Peyer's patch (tissue), 4 donors: ENCODE measurements around the gene RND1. TPM values are rescaled to one million over a fixed set of nuclear protein-coding genes. Genes with fewer than 3 reads are reported as not detected.
"Not testable (repeated sequence)": the region's sequence is repeated elsewhere in the genome, so short reads cannot be mapped to it uniquely, and the experiment has no call there.

Source experiments
- DNase-seq, 3 donors: peaks; one replicate each; pipeline ENCODE4 v3.0.0-alpha.2; 2017 to 2019
- H3K27ac ChIP-seq, 4 donors: fragments of 200-600 bp; sonication (generic); one replicate each; pipeline ENCODE4 v1.5.1; 2016 to 2019
- H3K27me3 ChIP-seq, 2 donors: fragments of 200-600 bp; sonication (generic); one replicate each; pipeline ENCODE4 v1.5.1; 2019
- H3K36me3 ChIP-seq, 3 donors: fragments of 200-600 bp; sonication (generic); one replicate each; pipeline ENCODE4 v1.5.1; 2016 to 2019
- H3K4me1 ChIP-seq, 4 donors: fragments of 200-600 bp; sonication (generic); one replicate each; pipeline ENCODE4 v1.5.1; 2016 to 2019
- H3K4me3 ChIP-seq, 4 donors: fragments of 200-600 bp; sonication (generic); 1 replicate in 3 of 4; 2 replicates in 1 of 4; pipeline ENCODE4 v1.5.1; 2016 to 2019; ENCODE audit warnings: mild to moderate bottlenecking in 1 of 4
- H3K9me3 ChIP-seq, 4 donors: fragments of 200-600 bp; sonication (generic); one replicate each; pipeline ENCODE4 v1.5.1; 2016 to 2019; ENCODE audit warnings: mild to moderate bottlenecking in 1 of 4
- CTCF ChIP-seq, 6 experiments: fragments of 450-650 bp in 4 of 6; fragments of 200-600 bp in 2 of 6; sonication (generic) in 1 of 6; IDR thresholded peaks; one replicate each; pipeline ENCODE4 v1.5.1; 2017 to 2019; ENCODE audit warnings: antibody characterized with exemption in 6 of 6, mild to moderate bottlenecking in 3 of 6, moderate library complexity in 1 of 6
- POLR2A ChIP-seq, 2 donors: fragments of 450-650 bp; IDR thresholded peaks; one replicate each; pipeline ENCODE4 v1.5.1; 2017; ENCODE audit warnings: antibody characterized with exemption in 2 of 2, mild to moderate bottlenecking in 2 of 2, moderate library complexity in 2 of 2
- total RNA-seq, 4 donors: library from RNA; depleted of rRNA; stranded (reverse); fragments of >200 nt; gene quantifications; one replicate each; pipeline ENCODE4 v1.1.0, GENCODE V29; 2016

RND1 gene
- total RNA-seq, 4 donors from 2014 or later, result 0.80 to 2.2 (median 1.6) TPM; not detected in 1

GRCh38 chr12:48878548-48878947 is 12.9 kb upstream of the RND1 start:
- Histone ChIP-seq H3K9me3 (no peaks in the 10 kb centered on the region), H3K36me3 (no peaks in the 10 kb centered on the region), H3K4me3 (no peak overlapping the region), H3K27me3 (no peaks in the 10 kb centered on the region), H3K4me1 (no peaks in the 10 kb centered on the region), H3K27ac (no peak overlapping the region)
- TF ChIP-seq POLR2A (IDR thresholded peaks at IDR 0.05), result no peak
- no peak for TF ChIP-seq CTCF (IDR thresholded peaks at IDR 0.05)
- DNase-seq, result no peak

GRCh38 chr12:48875944-48876515 is 10.4 kb upstream of the RND1 start:
- H3K27ac ChIP-seq, result no peak overlapping the region
- no peaks in the 10 kb centered on the region for H3K9me3 ChIP-seq
- DNase-seq, result no peak
- no peaks in the 10 kb centered on the region for H3K27me3 ChIP-seq
- no peak overlapping the region for H3K4me3 ChIP-seq
- H3K36me3 ChIP-seq, result no peaks in the 10 kb centered on the region
- TF ChIP-seq POLR2A (IDR thresholded peaks at IDR 0.05), result no peak
- TF ChIP-seq CTCF (IDR thresholded peaks at IDR 0.05), result no peak
- no peaks in the 10 kb centered on the region for H3K4me1 ChIP-seq

- H3K4me3 ChIP-seq, H3K4me1 ChIP-seq, DNase-seq, H3K27me3 ChIP-seq, H3K36me3 ChIP-seq, H3K27ac ChIP-seq, H3K9me3 ChIP-seq: not testable (repeated sequence)
These were observed 7.9 kb upstream of the RND1 start for GRCh38 chr12:48873534-48873933.

- H3K36me3 ChIP-seq, result no peaks in the 10 kb centered on the region
- H3K4me1 ChIP-seq, result no peaks in the 10 kb centered on the region
- H3K27ac ChIP-seq, result no peak overlapping the region
- H3K9me3 ChIP-seq, result no peaks in the 10 kb centered on the region
- no peaks in the 10 kb centered on the region for H3K27me3 ChIP-seq
- no peak for DNase-seq
- no peak overlapping the region for H3K4me3 ChIP-seq
- TF ChIP-seq POLR2A (IDR thresholded peaks at IDR 0.05) (no peak), CTCF (IDR thresholded peaks at IDR 0.05) (no peak)
These were observed 7.4 kb upstream of the RND1 start for GRCh38 chr12:48873096-48873495.

- TF ChIP-seq POLR2A (IDR thresholded peaks at IDR 0.05) (no peak), CTCF (IDR thresholded peaks at IDR 0.05) (no peak)
- H3K36me3 ChIP-seq, result no peaks in the 10 kb centered on the region
- no peaks in the 10 kb centered on the region for H3K27me3 ChIP-seq
- H3K27ac ChIP-seq, result no peak overlapping the region
- no peak for DNase-seq
- H3K4me3 ChIP-seq, result no peak overlapping the region
- no peaks in the 10 kb centered on the region for H3K9me3 ChIP-seq
- peaks cover 4 to 19% (median 5%) of the 10 kb centered on the region in 4 donors for H3K4me1 ChIP-seq
These were observed 3.5 kb upstream of the RND1 start for GRCh38 chr12:48869191-48869590.

- DNase-seq, result no peak
- Histone ChIP-seq H3K27me3 (no peaks in the 10 kb centered on the region), H3K36me3 (no peaks in the 10 kb centered on the region), H3K27ac (no peak overlapping the region), H3K4me3 (no peak overlapping the region), H3K9me3 (no peaks in the 10 kb centered on the region), H3K4me1 (peaks cover 4 to 19% (median 5%) of the 10 kb centered on the region in 4 donors)
- TF ChIP-seq POLR2A (IDR thresholded peaks at IDR 0.05) (no peak), CTCF (IDR thresholded peaks at IDR 0.05) (no peak)
These were observed 2.8 kb upstream of the RND1 start for GRCh38 chr12:48868451-48868850.
